CD4-positive, alpha-beta T cell treated with Interleukin-17A for 4 hours (primary cell): ENCODE measurements around the gene RIC8A.

Experiments
- DNase-seq: peaks from one replicate; pipeline ENCODE4 v3.0.0-alpha.2; 2020; ENCODE audit warnings: mixed read lengths

Gene RIC8A

DNA sequence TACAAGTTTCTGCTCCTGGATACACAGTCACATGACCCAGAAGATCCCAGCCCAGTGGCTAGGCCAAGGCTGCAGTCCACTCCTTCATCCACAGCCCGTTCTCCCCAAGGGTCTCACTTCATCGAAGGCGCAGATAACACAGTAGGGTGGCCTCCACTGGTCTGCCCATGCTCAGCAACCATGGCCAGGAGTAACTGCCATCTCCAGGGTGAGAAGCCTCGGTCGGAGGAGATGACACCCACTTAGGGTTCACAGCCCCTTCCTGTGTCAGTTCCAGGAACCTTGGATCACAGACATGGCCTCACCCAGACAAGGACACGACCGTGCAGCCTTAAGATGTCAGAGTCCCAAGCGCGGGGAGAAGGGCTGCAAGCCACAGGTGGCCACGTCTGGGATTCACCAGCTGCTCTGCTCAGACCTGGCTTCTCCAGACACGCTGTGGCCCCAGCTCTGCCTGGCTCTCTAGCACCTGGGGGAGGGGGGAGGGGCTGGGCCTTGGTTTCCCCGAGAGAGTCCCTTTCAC lies 2.9 kb upstream of the RIC8A start:
- no peak for DNase-seq

DNA sequence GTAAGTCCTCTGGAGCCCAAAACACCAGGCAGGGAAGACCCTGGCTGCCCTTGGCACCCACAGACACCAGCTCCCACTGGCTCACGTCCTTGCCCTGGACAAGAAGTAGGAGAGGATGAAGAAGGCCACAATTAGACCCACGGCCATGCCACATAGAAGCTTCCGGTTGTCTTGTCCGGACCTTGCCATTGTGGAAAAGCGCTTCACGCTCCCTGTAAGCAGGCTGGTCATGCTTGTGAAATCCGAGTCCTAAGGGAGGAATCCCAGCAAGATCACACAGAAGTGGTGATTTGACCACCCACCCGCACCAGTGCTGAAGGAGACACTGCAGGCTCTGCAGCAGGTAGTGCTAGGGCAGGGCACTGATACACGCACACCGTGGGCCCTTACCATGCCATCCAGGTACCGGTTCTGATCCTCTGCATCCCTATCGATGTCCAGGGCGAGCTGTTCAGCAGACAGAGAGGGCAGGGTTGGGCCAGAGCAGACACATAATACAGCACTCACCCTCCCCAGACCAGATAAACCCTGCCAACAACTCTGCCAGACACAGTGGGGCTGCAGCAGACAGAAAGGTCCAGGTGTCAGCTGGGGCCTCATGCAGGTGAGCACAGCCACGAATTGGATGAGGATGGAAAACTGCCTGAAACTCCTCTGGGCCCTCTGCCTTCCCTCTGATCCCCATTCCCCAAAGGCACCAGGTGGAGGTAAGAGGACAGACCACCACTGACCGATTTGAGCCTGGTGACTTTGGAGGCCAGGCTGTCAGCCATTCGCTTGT lies 2.1 kb upstream of the RIC8A start:
- DNase-seq = no peak

DNA sequence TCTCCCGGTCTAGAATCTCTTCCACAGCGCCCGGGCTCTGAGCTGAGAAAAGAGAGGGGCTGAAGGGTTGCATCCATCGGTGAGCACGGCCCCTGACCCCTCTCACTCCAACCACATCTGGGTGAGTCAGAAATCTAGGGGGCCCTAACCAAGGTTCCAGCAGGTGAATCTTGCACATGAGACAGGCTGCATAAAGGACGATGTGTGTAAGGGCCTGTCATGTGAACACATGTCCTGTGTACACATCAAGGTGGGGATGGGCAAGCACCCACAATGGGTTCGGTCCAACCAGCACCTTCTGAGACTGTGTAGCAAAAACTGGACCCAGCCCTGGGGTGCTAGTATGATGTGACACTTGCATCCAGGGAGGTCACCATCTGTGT lies 1.5 kb upstream of the RIC8A start:
- DNase-seq = no peak

DNA sequence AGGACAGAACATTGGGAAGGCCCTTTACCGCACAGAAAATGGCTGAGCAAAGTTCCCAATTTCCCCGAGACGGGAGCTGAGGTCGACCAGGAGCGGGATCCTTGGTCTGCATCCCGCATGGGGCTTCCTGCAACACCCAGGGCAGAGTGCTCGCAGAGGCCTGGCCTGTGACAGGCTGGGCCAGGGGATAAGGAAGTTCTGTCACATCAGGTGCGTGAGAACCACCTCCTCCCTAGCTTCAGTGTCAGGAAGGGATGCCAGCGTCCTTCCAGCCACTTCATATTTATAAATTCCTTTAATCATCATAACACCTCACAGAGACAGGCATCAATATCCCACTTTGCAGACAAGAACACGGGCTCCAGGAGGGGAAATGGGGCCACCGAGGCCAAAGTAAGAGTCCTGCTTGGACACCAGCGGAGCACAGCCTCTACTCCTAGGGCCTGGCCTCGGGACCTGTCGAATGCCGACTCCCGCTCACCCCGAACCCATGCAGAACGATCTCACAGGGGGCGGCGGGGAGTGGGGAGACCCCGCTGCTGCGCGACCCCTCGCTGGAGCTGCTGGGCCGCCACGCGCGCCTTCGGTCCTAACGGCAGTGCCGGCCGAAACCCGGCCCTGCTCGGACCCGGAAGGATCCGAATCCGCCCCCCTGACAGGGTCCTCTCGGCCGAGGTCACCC lies 841 bp upstream of the RIC8A start:
- DNase-seq = peak; percentile 34

DNA sequence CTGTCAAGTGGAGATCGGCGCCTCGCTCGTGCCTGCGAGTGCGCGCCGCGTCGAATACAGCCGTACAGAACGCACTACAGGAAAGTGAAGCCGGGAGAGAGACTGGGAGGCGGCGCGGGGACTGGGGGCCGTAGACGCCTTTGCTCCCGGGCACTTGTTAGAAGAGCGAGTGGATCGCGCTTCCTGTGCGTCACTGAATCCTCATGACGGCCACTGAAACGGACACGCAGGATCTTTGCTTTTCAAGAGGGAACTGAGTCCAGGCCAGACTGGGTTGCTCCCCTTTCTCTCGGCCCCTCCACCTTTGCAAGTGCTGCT lies 314 bp downstream of the RIC8A start:
- DNase-seq = no peak

DNA sequence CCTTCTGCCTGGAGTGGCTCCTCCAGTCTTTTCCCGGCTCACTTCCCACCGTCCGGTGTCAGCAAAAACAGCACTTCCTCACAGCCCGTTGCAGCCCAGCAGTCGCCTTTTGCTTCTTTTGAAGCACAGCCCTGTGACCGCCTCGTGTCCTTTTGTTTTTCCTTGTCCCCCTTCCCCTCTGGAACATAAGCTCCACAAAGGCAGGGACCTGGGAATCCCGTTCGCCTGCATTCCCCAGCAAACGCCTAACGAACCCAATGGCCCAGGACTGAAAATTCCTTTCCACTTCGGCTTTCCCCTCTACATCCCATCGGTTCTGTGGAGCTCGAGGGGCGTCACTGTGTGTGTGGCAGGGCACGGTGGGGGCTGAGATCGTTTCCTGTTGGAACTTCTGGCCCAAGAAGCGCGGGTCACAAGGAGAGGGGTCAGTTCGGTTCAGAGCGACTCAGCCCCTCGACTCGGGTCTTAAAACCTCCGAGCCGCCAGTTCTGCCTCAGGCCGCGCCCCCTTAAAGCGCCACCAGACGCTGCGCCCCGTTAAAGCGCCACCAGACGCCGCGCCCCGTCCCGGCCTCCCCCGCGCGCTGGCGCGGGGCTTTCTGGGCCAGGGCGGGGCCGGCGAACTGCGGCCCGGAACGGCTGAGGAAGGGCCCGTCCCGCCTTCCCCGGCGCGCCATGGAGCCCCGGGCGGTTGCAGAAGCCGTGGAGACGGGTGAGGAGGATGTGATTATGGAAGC lies 841 bp downstream of the RIC8A start:
- DNase-seq = peak; percentile 84

DNA sequence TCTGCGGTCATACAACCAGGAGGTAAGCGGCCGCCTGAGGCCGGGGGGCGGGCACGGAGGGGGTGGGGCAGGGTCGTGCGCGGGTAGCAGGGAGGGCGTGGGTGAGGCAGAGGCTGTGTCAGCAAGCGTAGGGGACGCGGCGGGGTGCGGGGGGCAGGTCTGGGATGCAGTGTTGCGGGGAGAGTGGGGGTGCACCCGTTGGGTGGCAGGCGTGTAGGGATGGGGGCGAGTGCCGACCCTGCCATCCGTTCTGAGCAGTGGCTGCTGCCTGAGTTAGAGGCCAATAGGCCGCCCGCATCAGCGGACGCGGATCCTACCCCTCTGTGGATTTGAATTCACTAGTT lies 1.4 kb downstream of the RIC8A start:
- no peak for DNase-seq

DNA sequence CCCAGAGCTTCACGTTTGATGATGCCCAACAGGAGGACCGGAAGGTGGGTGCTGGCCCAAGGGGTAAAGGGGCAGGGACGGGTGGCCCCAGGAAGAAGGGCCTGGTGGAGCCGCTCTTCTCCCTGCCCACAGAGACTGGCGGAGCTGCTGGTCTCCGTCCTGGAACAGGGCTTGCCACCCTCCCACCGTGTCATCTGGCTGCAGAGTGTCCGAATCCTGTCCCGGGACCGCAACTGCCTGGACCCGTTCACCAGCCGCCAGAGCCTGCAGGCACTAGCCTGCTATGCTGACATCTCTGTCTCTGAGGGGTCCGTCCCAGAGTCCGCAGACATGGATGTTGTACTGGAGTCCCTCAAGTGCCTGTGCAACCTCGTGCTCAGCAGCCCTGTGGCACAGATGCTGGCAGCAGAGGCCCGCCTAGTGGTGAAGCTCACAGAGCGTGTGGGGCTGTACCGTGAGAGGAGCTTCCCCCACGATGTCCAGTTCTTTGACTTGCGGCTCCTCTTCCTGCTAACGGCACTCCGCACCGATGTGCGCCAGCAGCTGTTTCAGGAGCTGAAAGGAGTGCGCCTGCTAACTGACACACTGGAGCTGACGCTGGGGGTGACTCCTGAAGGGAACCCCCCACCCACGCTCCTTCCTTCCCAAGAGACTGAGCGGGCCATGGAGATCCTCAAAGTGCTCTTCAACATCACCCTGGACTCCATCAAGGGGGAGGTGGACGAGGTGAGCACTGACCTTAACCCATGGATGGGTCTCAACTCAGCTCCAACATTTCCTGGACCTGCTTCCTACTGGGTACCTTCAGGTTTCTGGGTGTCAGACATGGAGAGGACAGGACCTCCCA lies 2.0 kb downstream of the RIC8A start:
- DNase-seq = no peak

DNA sequence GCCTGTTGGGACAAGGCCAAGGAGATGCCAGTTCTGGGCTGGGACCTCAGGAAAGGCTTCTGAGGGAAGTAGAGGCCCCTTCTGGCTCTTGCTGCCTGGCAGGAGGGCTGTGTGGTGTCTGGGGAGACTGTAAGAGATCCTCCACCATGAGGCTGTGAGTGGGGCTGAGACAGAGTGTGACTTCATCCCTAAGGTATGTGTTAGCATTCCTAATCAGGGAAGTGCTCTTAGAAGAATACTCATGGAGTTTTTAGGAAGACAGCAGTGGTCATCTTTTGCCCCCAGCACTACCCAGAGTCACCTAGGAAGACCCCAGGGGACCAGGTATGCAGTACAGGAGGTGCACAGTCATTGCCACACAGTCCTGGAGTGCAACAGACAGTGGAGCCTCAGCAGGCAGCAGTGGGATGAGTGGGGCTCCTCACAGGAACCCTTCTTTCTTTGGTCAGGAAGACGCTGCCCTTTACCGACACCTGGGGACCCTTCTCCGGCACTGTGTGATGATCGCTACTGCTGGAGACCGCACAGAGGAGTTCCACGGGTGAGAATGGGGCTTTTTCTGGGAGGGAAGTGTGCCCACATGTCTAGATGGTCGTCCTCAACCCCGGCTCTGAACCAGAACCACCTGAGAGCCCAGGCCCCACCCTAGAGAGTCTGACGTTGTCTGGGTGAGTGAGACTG lies 2.8 kb downstream of the RIC8A start:
- no peak for DNase-seq

DNA sequence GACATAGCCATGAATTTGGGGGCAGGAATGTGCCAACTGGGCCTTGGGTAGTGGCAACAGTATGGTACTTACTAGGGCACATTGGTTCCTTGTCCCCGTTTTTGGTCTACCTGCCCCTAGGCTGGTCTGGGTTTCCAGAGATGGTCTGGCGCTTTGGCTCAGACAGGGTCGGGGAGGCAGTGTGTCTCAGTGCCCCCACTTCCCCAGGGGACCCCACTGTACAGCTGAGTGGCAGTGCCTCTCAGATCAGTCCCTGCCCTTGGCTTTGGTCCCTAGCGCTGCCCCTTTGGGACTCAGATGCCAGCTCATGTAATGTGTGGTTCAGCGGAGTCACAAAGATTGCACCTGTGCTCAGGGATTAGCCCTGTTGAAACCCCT lies 3.3 kb downstream of the RIC8A start:
- no peak for DNase-seq

DNA sequence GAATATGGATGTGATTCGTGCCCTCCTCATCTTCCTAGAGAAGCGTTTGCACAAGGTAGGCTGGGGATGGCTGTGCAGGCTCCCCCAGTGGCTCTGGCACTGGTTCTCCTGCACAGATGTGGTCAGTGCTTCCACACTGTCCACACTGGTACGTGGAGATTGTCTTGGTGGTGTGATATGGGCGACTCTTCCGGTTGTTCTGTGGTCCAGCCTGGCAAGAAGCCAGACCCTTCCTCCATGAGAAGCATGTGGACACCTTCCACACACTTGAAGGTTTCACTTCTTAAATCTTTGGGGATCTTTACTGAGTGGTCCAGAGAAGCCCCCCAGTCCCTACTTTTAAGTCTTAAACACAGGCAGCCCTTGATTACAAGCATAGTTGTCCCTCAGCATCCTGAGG lies 3.8 kb downstream of the RIC8A start:
- no peak for DNase-seq

DNA sequence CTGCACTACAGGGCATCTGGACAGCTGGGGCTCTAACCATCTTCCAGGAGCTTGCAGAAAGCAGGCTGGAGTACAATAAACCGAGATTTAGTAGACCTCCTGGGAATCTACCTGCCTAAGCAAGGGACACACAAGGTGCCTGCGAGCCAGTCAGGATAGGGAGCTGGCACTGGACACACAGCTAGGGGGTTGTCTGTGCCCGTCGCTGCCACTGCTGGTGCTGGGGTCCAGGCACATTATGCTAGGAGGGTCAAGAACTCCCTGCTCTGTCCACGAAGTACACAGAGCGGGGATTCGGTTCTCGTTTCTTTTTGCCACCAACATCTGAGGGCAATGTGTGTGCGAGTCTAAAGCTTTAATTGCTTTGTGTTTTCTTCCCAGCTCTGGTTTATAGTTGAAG lies 4.2 kb downstream of the RIC8A start:
- no peak for DNase-seq

DNA sequence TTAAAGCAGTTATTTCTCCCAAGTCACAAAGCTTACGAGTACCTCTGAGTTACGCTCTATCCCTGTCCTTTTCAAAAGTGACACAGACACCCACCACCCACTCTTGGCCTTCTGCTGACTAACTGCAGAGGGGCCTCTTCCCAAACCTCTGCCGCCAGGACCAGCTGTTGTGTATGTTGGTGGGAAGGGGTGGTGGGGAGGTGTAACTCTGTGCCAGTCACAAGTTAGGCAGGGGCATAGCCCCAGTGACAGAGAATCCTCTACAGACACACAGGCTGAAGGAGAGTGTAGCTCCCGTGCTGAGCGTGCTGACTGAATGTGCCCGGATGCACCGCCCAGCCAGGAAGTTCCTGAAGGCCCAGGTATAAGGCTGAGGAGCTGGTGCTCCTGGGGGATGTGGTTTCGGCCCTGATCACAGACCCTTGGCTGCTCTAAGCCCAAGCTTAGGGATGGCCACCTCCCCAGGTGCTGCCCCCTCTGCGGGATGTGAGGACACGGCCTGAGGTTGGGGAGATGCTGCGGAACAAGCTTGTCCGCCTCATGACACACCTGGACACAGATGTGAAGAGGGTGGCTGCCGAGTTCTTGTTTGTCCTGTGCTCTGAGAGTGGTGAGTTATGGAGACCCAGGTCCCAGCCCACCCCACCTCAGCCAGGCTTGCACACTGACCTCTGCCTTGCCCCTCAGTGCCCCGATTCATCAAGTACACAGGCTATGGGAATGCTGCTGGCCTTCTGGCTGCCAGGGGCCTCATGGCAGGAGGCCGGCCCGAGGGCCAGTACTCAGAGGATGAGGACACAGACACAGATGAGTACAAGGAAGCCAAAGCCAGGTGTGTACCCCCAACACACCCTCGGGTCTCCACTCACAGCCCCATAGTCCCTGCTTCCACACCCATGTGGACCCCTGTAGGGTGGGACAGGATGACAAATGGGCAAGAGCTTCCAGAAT lies 4.9 kb downstream of the RIC8A start:
- no peak for DNase-seq

DNA sequence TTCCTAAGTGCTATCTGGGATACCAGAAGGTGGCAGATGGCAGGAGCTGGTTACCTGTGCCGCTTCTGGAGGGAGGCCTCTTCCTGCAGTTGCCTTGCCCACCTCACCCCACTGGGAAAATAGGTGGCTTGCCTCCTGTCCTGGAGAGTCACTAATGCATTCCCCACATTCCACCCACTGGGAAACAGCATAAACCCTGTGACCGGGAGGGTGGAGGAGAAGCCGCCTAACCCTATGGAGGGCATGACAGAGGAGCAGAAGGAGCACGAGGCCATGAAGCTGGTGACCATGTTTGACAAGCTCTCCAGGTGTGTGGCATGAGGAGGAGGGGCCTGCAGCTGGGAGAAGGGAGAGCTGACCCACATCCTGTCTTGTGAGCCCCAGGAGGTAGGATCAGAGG lies 5.6 kb downstream of the RIC8A start:
- DNase-seq = no peak

DNA sequence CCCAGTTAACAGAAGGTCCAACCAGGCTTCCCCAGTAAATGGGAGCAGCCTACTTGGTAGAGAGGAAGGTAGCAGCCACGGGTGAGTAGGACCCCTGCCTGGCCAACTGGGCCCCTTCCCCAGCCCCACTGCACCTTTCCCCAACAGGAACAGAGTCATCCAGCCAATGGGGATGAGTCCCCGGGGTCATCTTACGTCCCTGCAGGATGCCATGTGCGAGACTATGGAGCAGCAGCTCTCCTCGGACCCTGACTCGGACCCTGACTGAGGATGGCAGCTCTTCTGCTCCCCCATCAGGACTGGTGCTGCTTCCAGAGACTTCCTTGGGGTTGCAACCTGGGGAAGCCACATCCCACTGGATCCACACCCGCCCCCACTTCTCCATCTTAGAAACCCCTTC lies 6.6 kb downstream of the RIC8A start:
- DNase-seq = no peak

DNA sequence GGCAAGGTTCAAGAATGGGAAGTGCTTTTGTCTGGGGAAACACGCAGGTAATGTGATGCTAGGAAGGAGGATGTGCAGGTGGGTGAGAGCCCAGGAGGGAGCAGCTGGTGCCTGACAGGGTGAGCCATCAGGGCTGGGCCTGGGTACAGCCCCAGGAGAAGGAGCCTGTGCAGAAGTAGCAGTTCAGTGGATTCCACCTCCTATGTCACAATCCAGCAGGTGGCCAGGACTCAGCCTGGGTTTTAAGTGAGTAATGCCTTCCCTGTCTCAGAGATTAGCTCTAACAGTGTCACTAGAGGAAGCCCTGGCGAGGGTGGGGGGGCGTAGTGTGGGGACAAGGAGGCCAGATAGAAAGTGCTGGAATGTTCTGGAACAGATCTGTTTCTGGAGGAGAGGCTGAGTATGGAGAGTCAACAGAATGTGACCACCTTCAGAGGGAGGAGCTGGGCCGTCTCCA lies 8.1 kb downstream of the RIC8A start:
- no peak for DNase-seq

DNA sequence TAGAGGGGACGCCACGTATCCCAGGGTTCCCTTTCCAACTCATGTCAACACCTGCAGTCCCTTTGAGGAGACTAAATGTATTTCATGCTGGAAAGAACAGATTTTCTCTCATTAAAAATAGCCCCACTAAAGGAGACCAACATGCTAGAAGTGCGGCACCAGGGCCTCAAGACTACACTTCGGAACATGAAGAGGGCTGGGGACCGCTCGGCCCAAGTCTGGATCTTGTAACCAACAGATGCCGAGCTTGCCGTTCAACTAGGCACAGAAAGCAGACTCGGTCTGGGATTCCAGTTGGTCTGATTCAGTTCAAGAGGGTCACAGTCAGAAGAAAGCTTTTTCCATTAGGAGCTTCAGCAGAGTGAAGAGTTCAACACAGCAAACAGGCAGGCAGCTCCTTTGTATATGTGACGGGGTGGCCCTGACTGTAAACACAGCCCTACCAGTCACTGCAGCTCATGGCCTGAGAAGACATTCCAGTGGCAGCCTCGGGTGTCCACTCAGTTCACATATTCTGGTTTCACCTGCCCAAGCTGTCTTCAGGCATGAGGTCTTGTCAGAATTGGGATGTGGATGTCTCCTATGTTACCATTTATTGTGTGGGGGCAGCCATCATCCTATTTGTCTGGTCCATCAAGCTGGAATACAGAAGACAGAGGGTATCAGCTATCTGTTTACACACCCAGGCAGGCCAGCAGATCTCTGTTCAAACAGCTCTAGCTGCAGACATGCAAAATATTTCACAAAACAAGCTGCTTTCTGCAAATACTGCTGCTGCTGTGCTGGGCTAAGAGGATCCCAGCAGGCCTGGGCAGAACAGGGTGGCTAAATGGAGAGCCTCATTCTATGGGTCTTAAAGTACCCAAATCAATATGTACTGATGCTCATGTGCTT lies 8.8 kb downstream of the RIC8A start:
- no peak for DNase-seq

DNA sequence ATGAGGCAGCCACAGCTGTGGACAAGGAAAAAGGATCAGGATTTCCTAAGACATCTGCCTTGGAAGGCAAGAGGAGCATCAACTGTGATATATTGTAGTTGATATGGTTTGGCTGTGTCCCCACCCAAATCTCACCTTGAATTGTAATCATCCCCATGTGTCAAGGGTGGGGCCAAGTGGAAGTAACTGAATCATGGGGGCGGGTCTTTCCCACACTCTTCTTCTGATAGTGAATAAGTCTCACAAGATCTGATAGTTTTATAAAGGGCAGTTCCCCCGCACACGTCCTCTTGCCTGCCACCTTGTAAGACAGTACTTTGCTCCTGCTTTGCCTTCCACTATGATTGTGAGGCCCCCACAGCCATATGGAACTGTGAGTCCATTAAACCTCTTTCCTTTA lies 10.2 kb downstream of the RIC8A start:
- no peak for DNase-seq

DNA sequence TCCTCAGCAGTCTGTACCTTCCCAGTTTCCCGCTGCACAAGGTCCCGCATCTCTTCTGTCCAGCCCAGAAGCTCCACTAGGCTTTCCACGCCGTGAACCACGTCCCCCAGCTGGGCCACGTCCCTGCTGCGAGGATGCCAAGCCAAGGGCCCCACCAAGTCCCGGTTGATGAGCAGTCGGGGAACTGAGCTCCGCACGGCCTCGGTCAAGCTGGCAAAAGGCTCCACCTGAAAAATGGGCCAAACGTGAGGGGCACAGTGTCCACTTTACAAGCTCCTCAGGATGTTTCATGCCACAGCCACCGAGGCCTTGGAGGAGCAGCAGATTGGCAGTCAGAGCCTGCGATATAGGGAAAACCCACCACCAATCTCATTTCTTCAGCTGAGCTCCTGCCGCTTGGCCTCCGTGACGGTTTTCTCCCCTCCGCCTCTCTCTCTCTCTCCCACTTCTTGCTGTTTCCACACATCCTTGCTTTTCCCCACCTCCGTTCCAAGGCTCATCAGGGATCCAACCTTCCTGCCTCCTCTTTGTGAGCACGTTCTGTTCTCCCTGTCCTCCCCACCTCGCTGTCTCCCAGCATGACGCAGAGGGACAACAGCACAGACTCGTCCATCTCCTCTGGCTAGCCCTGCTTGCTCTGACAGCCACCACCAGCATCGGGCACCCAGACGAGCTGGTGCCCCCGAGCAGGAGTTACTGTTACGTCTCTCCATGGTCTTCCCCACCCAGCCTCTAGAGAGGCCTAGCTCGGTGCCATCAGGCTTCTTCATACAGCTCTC lies 11.5 kb downstream of the RIC8A start:
- no peak for DNase-seq
